Mammary epithelial cell (primary cell): ENCODE results near the gene IPCEF1.

ENCODE experiments used
- EZH2 ChIP-seq: IDR thresholded peaks from 2 replicates; pipeline ENCODE4 v1.6.1; 2012; ENCODE audit warnings: low read length, inconsistent platforms, borderline replicate concordance
- TF ChIP-seq, protein P1 (sequence below), 2 donors: IDR thresholded peaks in 1 of 2; conservative IDR thresholded peaks in 1 of 2; 2 replicates each; pipeline ENCODE4 v1.5.1; 2011 to 2012; ENCODE audit warnings: inconsistent platforms in 2 of 2, low read length in 2 of 2, mild to moderate bottlenecking in 2 of 2, control low read depth in 1 of 2, low read depth in 1 of 2; ENCODE audit not compliant: insufficient read depth in 1 of 2; ENCODE audit errors: extremely low read depth in 1 of 2

DNA sequence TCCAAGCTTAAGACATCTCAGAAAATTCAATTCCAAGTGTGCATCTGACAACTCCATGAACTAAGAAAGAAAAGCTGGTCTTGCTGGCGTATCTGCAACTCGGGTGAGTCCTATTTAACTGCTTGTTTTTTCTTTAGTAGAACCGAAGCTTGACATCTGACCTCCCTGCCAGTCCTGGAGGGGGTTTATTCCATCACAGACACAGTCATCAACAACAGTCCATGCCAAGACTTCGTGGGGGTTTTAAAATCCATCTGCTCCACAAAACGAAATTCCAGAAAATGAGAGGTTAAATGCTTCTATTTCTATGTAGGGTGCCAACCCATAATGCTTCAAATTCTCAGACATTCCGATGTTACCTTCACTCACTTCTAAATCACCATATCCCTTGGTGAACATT lies 133.9 kb downstream of the IPCEF1 start:
- TF ChIP-seq, protein P1, sequence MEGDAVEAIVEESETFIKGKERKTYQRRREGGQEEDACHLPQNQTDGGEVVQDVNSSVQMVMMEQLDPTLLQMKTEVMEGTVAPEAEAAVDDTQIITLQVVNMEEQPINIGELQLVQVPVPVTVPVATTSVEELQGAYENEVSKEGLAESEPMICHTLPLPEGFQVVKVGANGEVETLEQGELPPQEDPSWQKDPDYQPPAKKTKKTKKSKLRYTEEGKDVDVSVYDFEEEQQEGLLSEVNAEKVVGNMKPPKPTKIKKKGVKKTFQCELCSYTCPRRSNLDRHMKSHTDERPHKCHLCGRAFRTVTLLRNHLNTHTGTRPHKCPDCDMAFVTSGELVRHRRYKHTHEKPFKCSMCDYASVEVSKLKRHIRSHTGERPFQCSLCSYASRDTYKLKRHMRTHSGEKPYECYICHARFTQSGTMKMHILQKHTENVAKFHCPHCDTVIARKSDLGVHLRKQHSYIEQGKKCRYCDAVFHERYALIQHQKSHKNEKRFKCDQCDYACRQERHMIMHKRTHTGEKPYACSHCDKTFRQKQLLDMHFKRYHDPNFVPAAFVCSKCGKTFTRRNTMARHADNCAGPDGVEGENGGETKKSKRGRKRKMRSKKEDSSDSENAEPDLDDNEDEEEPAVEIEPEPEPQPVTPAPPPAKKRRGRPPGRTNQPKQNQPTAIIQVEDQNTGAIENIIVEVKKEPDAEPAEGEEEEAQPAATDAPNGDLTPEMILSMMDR (conservative IDR thresholded peaks at IDR 0.05 in 1 of 2, IDR thresholded peaks at IDR 0.05 in 1 of 2; ENCODE audit: extremely low read depth in 1 of 2, insufficient read depth in 1 of 2, low read depth in 1 of 2, low read length in 2 of 2), result no peak
- no peak for TF ChIP-seq EZH2
